HPDE6-E6E7 (cell line): ENCODE results near the gene BEND3.
A peak's percentile ranks its signal among the peaks of the same experiment; 100 is the strongest.

Source experiments
- DNase-seq: peaks from one replicate; pipeline ENCODE4 v3.0.0; 2011; ENCODE audit warnings: missing footprints; ENCODE audit errors: extremely low spot score

Gene BEND3

DNA sequence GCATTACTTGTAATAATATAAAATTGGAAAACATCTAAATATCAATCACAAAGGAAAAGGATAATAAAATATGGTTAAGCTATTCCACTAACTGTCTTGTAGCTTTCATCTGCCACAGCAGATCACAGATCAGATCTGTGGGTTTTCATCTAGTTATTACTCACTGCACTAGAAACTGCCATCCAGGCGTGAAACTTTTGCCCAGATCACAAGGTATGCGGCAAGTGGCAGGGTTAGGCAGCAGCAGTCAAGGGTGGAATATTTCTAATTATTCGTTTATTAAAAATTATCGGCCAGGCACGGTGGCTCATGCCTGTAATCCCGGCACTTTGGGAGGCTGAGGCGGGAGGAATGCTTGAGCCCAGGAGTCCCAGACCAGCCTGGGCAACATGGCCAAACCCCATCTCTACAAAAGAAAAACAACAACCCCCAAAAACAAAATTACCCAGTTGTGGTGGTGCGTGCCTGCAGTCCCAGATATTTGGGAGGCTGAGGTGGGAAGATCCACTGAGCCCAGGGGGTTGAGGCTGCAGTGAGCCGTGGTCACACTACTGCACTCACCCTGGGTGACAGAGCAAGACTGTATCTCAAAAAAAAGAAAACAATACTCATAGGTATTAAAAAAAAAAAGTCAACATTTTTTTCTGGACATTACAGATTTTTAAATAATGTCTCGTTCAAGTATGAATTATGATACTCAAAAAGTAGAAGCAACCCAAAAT is 32.1 kb downstream of the BEND3 start:
- no peak for DNase-seq

DNA sequence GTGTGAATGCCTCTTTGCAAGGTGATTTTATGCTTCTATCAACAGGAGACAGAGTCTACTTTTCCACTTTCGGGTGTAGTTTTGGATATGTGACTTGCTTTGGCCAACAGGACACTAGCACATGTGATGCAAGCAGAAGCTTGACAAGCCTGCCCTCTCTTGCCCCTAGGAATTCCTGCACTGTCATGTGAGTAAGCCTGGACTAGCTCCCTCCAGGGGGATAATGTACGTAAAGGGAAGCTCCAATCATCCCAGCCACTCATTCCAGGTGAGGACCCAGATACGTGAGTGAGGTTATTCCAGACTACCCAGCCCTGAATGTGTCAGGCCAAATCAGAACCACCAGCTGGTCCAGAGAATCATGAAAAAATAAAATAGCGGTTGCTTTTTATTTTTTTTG is 33.3 kb downstream of the BEND3 start:
- DNase-seq: peak; percentile 23

DNA sequence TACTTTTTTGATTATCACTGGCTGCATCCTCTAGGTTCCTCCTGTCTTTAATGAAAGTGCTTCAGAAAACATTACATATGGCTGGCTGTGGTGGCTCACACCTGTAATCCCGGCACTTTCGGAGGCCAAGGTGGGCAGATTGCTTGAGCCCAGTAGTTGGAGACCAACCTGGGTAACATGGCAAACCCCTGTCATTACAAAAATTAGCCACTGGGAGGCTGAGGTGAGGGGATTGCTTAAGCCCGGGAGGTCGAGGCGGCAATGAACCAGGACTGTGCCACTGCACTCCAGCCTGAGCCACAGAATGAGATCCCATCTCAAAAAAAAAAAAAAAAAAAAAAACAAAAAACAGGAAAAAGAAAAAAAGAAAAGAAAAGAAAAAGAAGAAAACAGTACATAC is 35.3 kb downstream of the BEND3 start:
- no peak for DNase-seq

DNA sequence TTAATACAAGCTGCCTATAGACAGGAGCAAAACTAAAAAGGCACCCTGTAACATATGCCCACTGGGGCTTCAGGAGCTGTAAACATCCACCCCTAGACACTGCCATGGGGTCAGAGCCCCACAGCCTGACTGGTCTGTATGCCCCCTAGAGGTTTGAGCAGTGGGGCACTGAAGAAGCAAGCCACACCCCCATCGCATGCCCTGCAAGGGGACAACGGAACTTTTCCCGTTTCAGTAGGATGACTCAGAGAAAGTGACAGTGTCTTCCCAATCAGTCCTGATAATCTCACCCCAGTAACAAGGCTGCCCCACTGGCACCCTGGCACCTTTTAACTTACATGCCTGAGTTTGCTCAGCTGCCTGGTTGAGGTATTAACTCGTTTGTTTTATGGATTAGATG is 35.9 kb downstream of the BEND3 start:
- no peak for DNase-seq

DNA sequence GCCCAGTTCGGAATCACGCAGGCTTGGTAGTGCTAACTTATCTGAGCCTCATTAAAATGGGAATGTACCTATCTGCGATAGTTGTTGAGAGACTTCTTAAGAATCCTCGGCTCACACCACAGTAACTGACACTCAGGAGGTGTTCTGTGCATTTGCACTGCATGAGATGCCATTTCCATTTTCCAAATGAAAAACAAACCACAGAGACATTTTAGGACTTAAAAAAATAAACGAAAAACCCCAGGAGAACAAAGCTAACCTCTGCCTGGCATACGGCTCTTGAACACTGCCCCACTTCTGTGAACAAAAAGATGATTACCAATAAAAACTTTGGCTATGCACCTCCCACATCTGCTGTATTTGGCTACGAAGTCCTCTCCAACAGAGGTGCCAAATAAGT is 37.6 kb downstream of the BEND3 start:
- DNase-seq: no peak

DNA sequence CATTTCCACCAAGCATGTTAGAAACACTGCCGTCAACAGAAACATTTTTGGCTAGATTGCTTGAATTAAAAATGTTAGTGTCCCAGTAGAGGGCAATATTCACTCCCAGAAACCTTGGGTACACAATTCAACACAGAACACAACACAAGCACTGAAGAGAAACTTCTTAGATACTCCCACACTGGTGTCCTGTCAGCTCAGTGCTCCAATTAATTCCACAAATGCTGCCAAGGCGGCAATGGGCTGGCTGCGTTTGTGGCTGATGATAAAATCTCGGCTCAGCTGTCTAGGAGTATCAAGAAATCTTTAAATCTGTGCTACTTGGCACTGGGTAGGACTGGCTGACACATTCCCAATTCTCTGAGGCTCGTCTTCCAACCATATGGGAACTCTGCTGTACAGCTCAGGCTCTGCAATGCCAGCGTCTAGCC is 39.3 kb downstream of the BEND3 start:
- no peak for DNase-seq

DNA sequence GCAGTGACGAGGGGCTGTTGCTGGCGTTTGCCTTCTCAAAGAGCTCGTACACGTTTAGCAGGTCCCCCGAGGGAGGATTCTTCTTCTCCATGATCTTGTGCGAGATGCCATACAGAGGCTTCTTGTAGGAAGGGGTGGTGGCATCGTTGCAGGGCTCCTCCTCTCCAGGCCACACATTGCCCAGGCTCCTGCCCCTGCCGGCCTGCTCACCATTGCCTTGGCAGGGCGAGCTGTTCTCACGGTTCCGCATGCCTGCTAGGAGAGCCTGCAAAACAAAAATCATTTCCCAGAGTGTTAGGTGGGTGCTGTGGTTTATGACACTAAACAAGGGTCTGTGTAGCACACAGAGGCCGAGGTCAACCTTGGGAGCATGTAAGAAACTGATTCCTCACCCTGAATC is 44.6 kb downstream of the BEND3 start:
- DNase-seq: no peak

DNA sequence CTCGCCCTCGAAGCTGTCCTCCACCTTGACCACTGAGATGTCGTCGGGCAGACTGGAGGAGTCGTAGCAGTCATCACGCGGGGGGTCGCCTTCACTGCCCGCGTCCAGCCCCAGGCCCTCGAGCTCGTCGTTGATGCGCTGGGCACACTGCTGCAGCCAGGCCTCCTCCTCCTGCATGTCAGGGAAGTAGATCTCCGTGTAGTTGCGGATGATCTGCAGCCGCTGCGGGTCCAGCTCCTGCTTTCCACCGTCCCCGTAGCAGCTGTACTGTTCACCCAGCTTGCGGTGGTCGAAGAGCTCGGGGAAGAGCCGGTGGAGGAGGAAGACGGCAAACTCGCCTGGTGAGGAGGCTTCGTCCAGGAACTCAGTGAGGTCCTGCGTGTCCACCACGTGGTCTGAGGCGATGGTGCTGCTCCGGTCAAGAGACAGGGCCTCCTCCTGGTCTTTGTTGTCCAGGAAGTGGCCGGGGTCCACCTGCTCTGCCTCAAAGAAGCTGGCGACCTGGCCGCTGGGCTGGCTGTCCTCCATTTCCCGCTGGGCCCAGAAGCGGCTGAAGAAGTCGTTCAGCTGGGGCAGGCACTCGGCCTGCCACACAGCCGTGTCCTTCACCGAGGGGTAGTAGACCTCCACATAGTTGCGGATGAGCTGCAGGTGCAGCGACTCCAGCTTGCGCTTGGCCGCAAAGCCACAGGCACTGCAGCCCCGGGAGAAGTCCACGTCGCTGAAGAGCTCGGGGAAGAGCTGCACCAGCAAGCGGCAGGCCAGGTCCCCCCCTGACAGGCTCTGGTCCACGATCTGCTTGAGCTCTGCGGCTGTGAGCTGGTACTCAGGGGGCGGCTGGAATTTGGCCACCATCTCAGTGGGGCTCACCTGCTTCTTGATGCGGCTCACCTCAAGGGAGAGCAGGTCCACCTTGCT is 45.4 kb downstream of the BEND3 start:
- DNase-seq: no peak

DNA sequence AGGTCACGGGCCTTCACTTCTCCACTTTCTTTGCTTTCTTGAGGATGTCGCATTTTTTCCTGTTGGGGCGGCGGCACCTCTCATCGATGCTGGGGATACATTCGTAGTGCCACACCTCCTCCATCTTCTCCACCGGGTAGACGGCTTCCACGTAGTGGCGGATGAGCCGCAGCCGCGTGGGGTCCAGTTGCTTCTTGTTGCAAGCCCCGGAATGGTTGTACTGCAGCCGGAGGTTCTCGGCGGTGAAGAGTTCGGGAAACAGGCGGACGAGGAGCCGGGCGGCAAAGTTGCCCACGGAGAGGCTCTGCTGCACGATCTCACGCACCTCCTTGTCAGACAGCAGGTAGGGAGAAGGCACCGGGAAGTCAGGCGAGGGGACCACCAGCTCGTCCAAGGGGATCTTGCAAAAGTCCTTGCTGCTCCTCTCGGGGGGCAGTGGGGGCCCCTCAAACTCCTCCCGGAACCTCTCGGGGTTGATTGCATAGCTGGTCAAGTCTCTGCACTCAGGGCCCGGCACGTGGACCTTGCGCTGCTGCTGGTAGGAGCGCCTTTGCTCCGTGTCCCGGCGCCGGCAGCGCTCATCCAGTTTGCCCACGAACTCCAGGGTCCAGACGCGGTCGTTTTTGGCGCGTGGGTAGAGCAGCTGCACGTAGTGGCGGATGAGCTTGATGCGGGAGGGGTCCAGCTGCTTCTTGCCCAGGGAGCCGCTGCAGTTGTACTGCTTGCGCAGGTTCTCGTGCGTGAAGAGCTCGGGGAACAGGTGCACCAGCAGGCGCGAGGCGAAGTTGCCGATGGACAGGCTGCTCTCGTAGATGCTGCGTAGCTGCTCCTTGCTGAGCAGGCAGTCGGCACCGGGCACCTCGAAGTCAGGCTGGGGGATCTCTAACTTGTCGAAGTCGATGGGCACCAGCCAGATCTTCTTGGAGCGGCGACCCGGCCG is 46.4 kb downstream of the BEND3 start:
- no peak for DNase-seq

DNA sequence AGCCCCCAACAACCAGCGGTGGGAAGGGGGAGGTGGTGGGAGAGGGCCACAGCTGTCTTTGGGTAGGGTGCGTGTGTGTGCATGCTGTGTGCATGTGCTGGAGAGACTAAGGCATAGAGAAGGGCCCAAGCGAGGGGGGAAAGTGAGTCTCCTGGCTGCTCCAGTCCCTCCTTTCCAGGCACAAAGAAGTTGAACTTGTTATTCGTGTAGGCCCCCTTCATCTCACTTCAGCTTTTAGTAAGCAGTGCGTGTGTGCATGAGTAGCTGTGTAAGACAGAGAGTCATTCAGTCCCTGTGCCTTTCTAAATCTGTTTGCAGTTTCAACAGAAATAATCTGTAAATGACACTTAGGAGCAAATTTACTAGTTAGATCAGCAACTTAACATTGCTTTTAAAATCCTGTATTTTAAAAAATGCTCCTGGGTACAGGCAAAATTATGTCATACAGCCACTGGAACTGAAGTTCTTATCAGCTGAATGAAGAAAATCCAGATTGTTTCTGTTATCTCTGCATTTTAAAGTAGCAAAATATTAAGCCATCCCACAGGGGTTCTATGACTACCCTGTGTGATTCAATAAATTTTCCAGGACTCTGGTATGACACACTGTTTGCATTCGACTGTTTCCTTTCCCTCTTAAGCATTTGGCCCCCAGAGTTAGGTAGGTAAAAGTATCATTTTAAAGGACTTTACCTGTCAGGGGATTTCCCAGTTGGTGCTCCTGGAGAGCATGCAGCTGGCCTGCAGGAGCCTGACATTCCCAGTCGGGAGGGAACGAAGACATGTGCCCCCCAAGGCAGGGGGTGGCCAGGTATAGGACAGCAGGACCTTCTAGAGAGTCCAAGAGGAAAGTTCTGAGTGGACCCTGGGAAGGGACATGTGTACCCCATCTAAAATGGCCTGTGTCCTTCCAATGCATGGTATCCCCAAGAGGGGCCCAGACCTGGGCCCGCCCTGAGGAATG is 48.3 kb downstream of the BEND3 start:
- no peak for DNase-seq

DNA sequence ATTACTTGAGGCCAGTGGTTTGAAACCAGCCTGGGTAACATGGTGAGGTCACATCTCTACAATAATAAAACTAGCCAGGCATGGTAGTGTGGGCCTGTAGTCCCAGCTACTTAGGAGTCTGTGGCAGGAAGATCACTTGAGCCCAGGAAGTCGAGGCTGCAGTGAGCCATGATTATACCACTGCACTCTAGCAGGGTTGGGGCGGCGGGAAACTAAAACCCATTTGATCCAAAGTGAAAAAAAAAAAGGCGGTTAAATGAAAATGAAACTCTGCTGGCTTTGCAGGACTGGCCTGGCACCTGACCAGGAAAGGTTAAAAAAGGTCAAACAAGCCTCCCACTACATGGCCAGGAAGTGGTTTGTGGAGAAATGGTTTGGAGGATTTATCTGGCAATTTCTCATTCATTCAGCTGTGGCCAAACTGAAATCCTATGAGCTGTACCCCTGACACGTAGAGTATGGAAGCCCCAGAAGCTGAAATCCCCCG is 50.7 kb downstream of the BEND3 start:
- DNase-seq: no peak

DNA sequence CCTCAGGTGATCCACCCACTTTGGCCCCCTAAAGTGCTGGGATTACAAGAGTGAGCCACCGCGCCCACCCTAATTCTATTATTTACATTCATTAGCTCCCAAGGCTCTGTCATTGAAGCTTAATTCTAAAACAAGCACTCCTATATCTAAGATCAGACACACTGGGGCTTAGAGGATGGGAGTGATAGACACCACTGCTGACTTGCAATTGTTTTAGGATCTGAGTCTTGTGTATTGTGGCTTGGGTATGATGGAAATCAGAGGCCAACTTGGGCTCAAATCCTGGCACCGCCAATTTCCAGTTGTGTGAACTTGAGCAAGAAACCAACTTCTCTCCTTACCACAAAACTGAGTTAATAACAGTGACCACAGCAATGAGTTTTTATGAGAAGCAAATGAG is 52.6 kb downstream of the BEND3 start:
- DNase-seq: no peak

DNA sequence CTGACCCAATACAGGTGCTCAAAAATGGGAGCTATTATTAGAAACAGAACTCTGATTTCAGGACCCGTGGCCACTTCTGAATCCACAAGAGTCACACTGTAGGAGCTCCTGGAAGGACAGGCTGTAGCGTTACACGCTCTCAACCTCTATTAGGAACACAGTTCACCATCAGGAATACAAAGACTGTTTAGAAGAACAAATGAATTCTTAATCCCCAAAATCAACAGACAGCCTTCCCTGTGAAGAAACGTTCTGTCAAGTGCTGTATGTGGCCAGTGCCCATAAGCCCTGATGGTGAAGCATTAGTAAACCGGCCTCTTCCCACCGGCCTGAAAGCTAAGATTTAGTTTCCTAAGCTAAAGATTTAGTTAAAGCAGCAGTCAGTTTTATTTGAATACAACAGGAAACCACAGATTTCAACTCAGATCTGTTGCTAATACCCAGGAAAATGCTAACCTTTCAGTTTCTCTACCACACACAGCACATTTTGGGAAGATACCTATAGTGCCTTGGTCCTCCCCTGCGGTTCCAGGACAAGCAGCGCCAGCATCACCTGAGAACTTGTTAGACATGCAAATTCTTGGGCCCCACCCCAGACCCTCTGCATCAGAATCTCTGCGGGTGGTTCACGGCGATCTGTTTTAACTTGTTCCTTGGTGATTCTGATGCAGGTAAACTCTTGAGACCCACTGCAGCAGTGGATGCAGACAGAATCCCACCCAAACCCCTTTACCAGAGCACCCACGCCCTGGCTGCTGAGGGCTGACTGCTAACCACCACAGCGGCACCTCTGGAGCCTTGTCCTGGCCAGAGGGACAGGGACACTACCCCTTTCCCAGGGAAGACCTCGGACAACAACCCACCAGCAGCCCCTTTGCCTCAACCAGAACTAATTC is 53.9 kb downstream of the BEND3 start:
- DNase-seq: no peak

DNA sequence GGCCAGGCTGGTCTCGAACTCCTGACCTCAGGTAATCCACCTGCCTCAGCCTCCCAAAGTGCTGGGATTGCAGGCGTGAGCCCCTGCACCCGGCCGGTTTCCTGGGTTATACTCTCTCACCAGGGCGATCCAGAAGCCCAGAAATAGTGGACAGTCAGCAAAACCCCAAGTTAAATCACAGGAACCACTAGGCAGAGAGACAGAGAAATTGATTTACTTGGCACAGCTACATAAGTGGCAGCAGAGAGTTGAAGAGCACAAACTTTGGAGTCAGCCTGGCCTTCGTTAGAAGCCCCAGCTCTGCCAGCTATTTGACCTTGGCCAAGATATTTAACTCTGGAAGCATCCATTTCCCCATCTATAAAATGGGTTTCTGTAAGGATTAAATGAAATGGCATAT is 54.6 kb downstream of the BEND3 start:
- no peak for DNase-seq

DNA sequence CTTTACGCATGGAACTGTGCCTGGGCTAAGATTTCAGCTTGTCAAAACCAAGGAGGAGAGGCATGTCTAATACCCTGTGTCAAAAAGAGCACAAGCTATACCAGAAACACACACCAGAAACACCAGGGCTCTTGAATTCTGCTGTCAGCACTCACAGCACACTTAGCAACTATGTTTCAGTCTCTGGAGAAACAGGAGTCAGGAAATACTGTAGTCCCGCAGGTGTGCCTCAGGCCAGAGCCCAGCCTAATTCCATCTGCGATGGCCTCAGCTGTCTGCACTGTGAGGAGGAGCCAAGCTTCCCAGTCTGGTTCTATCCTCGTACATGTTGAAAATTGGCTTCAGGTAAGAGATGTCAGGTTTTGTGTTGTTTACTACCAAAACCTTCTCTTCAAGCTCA is 55.7 kb downstream of the BEND3 start:
- no peak for DNase-seq

DNA sequence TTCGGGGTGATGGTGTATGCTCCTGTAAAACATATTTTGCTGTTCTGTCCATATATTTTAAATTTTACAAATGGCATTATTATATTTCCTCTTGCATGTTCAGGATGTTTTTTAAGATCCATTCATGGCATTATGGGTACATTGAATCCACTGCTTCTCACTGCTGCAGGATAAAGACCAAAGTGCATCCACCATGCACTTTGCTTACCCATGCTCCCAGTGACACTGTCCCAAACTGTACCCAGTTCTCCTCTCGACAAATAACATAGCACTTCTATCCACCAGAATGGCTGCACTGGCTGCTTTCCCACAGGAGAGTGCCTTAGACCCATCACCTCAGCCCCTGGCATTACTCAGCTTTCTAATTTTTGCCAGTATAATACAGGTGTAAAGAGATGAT is 57.6 kb downstream of the BEND3 start:
- no peak for DNase-seq

DNA sequence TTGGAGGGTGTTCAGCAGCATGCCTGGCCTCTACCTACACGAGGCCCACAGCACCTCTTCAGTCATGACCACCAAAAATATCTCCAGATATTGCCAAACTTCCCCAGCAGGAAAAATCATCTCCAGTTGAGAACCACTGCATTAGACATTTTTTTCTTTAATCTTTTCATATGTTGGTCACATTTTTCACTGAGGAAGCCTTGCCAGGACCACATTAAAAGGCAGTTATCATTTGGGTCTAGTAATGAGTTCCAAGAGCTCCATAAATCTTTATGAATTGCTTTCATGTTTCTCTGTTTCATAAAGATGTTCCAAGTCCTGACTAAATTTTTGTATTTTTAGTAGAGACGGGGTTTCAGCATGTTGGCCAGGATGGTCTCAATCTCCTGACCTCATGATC is 58.5 kb downstream of the BEND3 start:
- no peak for DNase-seq

DNA sequence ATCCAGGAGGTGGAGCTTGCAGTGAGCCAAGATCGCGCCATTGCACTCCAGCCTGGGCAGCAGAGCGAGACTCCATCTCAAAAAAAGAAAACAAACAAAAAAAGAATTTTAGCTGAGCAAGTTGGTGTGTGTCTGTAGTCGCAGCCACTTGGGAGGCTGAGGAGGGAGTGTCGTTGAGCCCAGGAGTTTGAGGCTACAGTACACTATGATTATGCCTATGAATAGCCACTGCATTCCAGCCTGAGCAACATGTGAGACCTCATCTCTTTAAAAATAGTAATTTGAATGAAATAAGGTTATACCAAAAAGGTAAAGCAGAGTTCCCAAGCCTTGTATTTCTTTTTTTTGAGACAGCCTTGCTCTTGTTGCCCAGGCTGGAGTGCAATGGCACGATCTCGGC is 67.5 kb downstream of the BEND3 start:
- no peak for DNase-seq

DNA sequence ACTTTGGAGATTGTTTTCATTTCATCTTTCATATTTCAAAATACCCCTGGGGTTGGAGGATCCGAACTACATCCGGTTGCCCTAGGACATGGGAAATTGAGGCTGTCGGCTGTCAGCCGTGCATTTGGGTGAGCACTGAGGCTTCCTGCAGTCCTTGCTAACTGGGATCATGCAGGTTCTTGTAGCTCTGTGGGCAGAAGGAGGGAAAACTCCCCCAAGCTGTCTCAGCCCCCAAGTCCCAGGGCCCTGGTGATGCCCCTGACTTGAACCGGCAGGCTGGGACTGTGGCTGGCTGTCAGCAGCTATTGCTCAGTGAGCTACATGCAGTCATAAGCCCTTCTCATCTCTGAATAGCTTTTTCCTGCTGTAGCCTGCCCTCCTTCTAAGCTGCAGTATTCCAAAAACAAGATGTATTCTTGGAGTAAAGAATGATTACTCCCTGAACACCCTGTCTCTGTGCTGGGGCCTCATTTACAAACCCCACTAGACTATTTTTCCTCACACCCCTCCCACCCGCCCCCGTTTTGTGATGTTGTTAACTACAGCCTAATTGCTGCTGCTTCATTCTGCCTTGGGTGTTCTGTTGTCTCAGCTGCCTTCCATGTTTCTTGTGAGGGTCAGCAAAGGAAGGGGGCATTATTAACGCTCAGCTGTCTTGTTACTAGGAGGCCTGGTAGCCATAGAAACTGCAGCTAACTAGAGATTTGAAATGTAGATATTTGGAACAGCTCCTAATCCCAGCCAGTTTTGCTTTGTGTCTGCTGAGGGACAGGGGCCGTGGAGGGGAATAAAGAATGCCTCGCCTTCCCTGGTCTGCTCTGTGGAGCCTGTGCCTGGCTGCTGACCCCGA is 69.3 kb downstream of the BEND3 start:
- no peak for DNase-seq
